SIG-M5 treated with dmso at 0.1 percent for 504 hours (cell line): ENCODE measurements around the gene ITPKC.
"Not testable (repeated sequence)": the region's sequence is repeated elsewhere in the genome, so short reads cannot be mapped to it uniquely, and the experiment has no call there.

ENCODE experiments used
- DNase-seq: peaks from one replicate; lab custom pipeline; 2025; ENCODE audit not compliant: unreplicated experiment; lab: John Stamatoyannopoulos, UW

The ITPKC gene

DNA sequence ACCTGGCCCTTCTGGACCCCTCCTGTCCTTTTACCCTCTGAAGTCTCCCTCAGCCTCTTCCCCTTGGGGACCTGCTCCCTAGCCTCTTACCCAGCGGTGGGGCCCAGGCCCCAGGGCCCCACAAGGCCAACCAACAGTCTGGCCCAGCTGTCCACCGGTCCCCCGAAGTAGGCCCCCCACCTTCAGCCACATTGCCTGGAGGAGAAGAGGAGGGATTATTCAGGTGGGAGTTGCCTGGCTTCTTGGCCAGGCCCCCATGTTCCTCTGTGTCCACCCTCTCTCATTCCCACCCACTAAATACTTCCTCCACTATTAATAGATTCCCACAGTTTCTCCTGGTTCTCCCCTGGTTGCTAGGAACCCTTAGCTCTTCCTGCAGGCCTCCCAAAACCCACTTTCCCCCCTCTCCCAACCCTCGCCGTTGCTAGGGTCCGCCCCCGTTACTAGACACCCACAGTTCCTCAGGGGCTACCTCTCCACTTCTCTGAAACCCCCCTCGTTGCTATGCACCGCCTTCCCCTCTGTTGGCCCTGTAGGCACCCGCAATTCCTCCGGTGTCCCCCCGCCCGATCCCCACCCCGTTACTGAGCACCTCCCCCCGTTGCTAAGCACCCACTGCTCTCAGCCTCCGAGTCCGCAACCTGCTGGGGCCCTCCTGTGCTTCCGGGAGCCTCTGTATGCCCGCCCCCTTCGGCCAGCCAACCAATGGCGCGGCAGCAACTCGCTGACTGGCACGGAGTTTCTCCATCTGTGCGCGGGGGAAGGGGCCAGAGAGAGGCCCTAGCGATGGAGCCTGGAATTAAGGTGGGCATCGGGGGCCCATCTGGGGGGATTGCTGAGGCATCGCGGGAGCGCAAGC is 2.2 kb upstream of the ITPKC start:
- peak; percentile 89 for DNase-seq

- DNase-seq = peak; percentile 57
These were observed 856 bp upstream of the ITPKC start for GRCh38 chr19:40716031-40716481.

- DNase-seq = no peak
These were observed 490 bp downstream of the ITPKC start for GRCh38 chr19:40717325-40717879.

GRCh38 chr19:40717880-40718773 is 1.2 kb downstream of the ITPKC start:
- DNase-seq = no peak

- DNase-seq = peak; percentile 38
These were observed 2.0 kb downstream of the ITPKC start for GRCh38 chr19:40718774-40719391.

DNA sequence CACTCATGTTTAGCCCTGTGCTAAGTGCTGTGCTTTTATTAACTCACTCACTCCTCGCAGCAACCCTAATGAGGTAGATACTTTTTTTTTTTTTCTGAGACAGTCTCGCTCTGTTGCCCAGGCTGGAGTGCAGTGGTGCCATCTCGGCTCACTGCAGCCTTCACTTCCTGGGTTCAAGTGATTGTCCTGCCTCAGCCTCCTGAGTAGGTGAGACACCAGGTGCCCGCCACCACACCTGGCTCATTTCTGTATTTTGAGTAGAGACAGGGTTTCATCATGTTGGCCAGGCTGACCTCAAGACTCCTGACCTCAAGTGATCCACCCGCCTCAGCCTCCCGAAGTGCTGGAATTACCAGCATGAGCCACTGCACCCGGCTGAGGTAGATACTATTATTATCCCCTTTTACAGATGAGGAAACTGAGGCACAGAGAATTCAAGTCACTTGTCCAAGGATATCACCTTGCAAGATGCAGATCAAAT is 2.5 kb downstream of the ITPKC start:
- DNase-seq = no peak

GRCh38 chr19:40721140-40721486 is 4.2 kb downstream of the ITPKC start:
- DNase-seq = no peak

DNA sequence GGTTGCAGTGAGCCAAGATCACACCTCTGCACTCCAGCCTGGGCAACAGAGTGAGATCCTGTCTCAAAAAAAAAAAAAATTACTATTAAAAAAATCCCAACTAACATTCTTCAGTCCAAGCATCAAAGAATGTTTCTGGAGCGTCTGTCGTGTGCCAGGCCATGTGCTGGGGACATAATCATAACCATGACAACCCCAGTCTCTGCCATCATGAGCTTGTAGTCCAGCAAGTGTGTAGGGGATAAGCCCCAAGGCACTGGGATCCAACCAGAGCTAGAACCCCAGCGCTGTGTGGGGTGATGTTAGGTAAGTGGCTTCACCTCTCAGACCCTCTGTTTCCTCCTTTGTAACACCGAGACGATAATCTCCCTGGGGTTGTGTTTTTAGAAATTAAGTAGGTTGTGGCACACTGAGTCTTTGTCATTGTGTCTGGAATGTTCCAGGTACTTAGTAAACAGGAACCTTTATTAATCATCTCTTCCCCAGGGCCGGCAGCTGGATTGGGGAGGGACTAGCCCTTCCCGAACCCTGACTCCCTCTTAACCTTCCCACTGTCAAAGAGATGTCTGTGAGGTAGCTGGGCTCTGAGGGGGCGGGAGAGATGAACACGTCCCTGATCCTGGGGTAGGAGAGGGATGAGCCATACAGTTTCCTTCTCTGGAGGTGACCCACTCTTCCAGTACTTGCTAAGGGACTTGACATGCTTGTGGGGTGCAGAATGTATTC is 5.2 kb downstream of the ITPKC start:
- no peak for DNase-seq

DNA sequence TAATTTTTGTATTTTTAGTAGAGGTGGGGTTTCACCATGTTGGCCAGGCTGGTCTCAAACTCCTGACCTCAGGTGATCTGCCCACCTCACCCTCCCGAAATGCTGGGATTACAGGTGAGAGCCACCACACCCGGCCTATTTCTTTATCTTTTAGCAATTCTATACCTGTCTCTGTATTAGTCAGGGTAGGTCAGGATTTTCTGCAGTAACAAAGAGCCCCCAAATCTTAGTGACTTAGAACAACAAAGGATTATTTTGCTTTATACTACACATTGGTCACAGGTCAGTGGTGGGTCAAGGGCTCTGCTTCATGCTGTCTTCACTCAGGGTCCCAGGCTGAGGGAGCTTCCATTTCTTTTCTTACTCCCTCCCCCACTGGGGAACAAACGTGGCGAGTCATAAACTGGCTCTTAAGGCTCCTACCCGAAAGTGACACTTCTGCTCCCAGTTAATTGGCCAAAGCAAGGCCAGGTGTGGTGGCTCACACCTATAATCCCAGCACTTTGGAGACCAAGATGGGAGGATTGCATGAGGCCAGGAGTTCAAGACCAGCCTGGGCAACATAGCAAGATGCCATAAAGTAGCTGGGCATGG is 6.8 kb downstream of the ITPKC start:
- no peak for DNase-seq

DNA sequence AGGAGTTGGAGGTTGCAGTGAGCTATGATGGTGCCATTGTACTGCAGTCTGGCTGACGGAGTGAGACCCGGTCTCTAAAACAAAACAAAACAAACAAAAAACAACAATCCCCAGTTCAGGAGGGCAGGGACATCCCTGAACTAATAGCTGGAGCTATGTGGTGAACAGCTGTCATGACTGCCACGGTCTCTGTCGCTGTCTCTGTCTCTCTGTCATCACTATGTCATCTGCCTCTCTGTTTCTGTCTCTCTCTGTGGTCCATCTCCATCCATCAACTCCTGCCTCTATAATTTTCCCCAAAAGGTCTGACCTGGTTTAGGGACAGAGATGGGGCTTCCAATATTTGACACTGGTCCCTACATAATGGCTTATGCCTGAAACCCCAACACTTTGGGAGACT is 7.4 kb downstream of the ITPKC start:
- no peak for DNase-seq

GRCh38 chr19:40724855-40725254 is 7.9 kb downstream of the ITPKC start:
- no peak for DNase-seq

- DNase-seq = peak; percentile 64
These were observed 9.4 kb downstream of the ITPKC start for GRCh38 chr19:40726279-40726678.

DNA sequence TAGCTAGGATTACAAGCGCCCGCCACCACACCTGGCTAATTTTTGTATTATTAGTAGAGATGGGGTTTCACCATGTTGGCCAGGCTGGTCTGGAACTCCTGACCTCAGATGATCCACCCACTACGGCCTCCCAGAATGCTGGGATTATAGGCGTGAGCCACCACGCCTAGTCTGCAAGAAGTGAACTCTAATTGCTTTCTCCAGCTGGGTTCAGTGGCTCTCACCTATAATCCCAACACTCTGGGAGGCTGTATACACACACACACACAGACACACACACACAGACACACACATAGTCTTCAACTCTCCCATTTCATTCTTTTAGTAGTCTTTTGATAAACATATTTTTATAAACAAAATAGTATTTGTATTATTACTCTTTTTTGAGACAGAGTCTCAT is 13.2 kb downstream of the ITPKC start:
- DNase-seq = not testable (repeated sequence)

- not testable (repeated sequence) for DNase-seq
These were observed 15.4 kb downstream of the ITPKC start for GRCh38 chr19:40732304-40732703.

GRCh38 chr19:40733149-40733548 is 16.2 kb downstream of the ITPKC start:
- no peak for DNase-seq

GRCh38 chr19:40735013-40735771 is 18.3 kb downstream of the ITPKC start:
- DNase-seq = no peak

DNA sequence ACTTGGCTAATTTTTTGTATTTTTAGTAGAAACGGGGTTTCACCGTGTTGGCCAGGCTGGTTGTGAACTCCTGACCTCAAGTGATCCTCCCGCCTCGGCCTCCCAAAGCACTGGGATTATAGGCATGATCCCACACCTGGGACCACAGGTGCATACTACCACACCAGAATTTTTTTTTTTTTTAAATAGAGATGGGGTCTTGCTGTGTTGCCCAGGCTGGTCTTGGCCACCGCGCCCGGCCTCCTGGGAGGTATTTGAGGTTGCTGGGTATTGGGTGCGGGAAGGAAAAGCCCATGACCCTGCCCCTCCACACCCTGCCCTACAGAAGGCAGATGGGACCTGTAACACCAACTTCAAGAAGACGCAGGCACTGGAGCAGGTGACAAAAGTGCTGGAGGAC is 19.7 kb downstream of the ITPKC start:
- no peak for DNase-seq

- no peak for DNase-seq
These were observed 20.3 kb downstream of the ITPKC start for GRCh38 chr19:40737102-40737644.
